H1 (cell line): ENCODE results near the gene ARMC6. TPM values are rescaled to one million over a fixed set of nuclear protein-coding genes. Genes with fewer than 3 reads are reported as not detected.

Experiments used
- SAP30 ChIP-seq: fragments of 300-600 bp; sonication (generic); IDR thresholded peaks from 2 replicates; pipeline ENCODE4 v1.7.1; 2012; ENCODE audit warnings: low read length, moderate library complexity, mild to moderate bottlenecking, inconsistent platforms; ENCODE audit not compliant: insufficient read depth, insufficient replicate concordance
- SP1 ChIP-seq: IDR thresholded peaks from 2 replicates; pipeline ENCODE4 v1.6.1; 2011; ENCODE audit warnings: low read depth, low read length
- SUZ12 ChIP-seq: fragments of 200-600 bp; sonication (generic); IDR thresholded peaks from 2 replicates; pipeline ENCODE4 v1.6.1; 2012; ENCODE audit warnings: mild to moderate bottlenecking, inconsistent platforms, low read length, moderate library complexity, mixed read lengths
- polyA plus RNA-seq, 7 experiments: library from polyadenylated mRNA; depleted of rRNA in 3 of 7; stranded (reverse) in 5 of 7; unstranded in 2 of 7; fragments of >200 nt in 5 of 7; fragments of 200-250 nt in 2 of 7; gene quantifications; 1 replicate in 5 of 7; 2 replicates in 1 of 7; 4 replicates in 1 of 7; pipeline versions ENCODE4 v1.2.1 to v1.2.3, GENCODE V29; 2011 to 2013; ENCODE audit warnings: missing spikeins in 2 of 7, mixed read lengths in 2 of 7
- total RNA-seq: library from RNA; stranded (reverse); fragmentation: NEBNext Ultra II Directional; extraction: Animal tissue kit (Norgen Biotek cat#: 25700); gene quantifications from 2 replicates; pipeline ENCODE4 v1.2.1, GENCODE V29; 2021

The ARMC6 gene
- total and polyA plus RNA-seq, 2 of the 8 experiments (the other 6 are each of a cell fraction or from before 2014, with no cell fraction given) = 67.1 to 68.3 TPM

- TF ChIP-seq SAP30 (no peak), SUZ12 (no peak), SP1 (no peak)
Measured at GRCh38 chr19:18998276-18998675, 35.1 kb upstream of the ARMC6 start (continued).
